WTC11 (cell line): ENCODE data around the gene FGF14. TPM values are rescaled to one million over a fixed set of nuclear protein-coding genes. Genes with fewer than 3 reads are reported as not detected.

Source experiments
- ATAC-seq: fragments of 200-7000 bp; cut with Tn5 transposase; 2 replicates; pipeline ENCODE4 v1.10.0; 2021; ENCODE audit warnings: mild to moderate bottlenecking, moderate library complexity
- CTCF ChIA-PET: fragments of 300-600 bp; sonication (Branson Sonifier 250); formaldehyde crosslinking; loops from one replicate; lab custom pipeline; 2021; ENCODE audit warnings: antibody characterized with exemption; lab: Charles Lee
- POLR2A ChIA-PET: fragments of 350-600 bp; sonication (Branson Sonifier 250); formaldehyde crosslinking; loops from one replicate; lab custom pipeline; 2021; ENCODE audit warnings: antibody characterized with exemption; lab: Charles Lee
- DNase-seq: peaks from one replicate; pipeline ENCODE4 v3.0.0; 2021; ENCODE audit warnings: low spot score
- H3K27ac Mint-ChIP-seq: 2 replicates; pipeline ENCODE4 v1.8.0; 2021; ENCODE audit warnings: mixed read lengths
- H3K27me3 Mint-ChIP-seq: 2 replicates; pipeline ENCODE4 v1.8.0; 2021; ENCODE audit warnings: low read depth, mild to moderate bottlenecking, moderate library complexity, mixed read lengths
- H3K36me3 Mint-ChIP-seq: 2 replicates; pipeline ENCODE4 v1.8.0; 2021; ENCODE audit warnings: mixed read lengths
- H3K4me1 Mint-ChIP-seq: 2 replicates; pipeline ENCODE4 v1.8.0; 2022; ENCODE audit warnings: mixed read lengths
- H3K4me3 Mint-ChIP-seq: 2 replicates; pipeline ENCODE4 v1.8.0; 2021; ENCODE audit warnings: mild to moderate bottlenecking, moderate library complexity, mixed read lengths
- H3K9me3 Mint-ChIP-seq: 2 replicates; pipeline ENCODE4 v1.8.0; 2021; ENCODE audit warnings: mixed read lengths
- ATF1 ChIP-seq: sonication (generic); formaldehyde crosslinking; IDR thresholded peaks from 2 replicates; pipeline ENCODE4 v1.8.1; 2023; ENCODE audit warnings: mild to moderate bottlenecking, moderate library complexity, missing genetic modification reagents
- ATF2 ChIP-seq: sonication (generic); formaldehyde crosslinking; IDR thresholded peaks from 2 replicates; pipeline ENCODE4 v1.8.1; 2022; ENCODE audit warnings: low read depth, missing genetic modification reagents, borderline replicate concordance
- EMX1 ChIP-seq: fragments of 250-450 bp; sonication (Bioruptor Pico); IDR thresholded peaks from 2 replicates; pipeline ENCODE4 v1.8.0; 2021; ENCODE audit warnings: mild to moderate bottlenecking
- HMGA2 ChIP-seq: fragments of 250-450 bp; sonication (Bioruptor Pico); IDR thresholded peaks from 2 replicates; pipeline ENCODE4 v1.4.0; 2021; ENCODE audit warnings: mild to moderate bottlenecking, moderate library complexity
- JAZF1 ChIP-seq: fragments of 250-450 bp; sonication (Bioruptor Pico); IDR thresholded peaks from 2 replicates; pipeline ENCODE4 v1.9.0; 2021; ENCODE audit warnings: moderate library complexity, mild to moderate bottlenecking, inconsistent platforms
- KAT7 ChIP-seq: sonication (generic); formaldehyde crosslinking; IDR thresholded peaks from 2 replicates; pipeline ENCODE4 v1.8.1; 2023; ENCODE audit warnings: missing genetic modification reagents, mild to moderate bottlenecking, borderline replicate concordance
- MXD4 ChIP-seq: fragments of 250-450 bp; sonication (Bioruptor Pico); IDR thresholded peaks from 2 replicates; pipeline ENCODE4 v1.8.0; 2021; ENCODE audit warnings: mild to moderate bottlenecking, moderate library complexity, borderline replicate concordance
- NFE2L1 ChIP-seq: sonication (generic); formaldehyde crosslinking; IDR thresholded peaks from 2 replicates; pipeline ENCODE4 v1.8.1; 2023; ENCODE audit warnings: missing genetic modification reagents
- NR3C1 ChIP-seq: sonication (generic); formaldehyde crosslinking; conservative IDR thresholded peaks from 2 replicates; pipeline ENCODE4 v1.8.1; 2023; ENCODE audit warnings: low read depth, mild to moderate bottlenecking, missing genetic modification reagents
- RELA ChIP-seq: sonication (generic); formaldehyde crosslinking; IDR thresholded peaks from 2 replicates; pipeline ENCODE4 v1.8.1; 2022; ENCODE audit warnings: missing genetic modification reagents, mild to moderate bottlenecking, borderline replicate concordance
- SOX15 ChIP-seq: fragments of 250-450 bp; sonication (Bioruptor Pico); IDR thresholded peaks from 2 replicates; pipeline ENCODE4 v1.9.0; 2021; ENCODE audit warnings: mild to moderate bottlenecking
- SP1 ChIP-seq: sonication (generic); formaldehyde crosslinking; conservative IDR thresholded peaks from 2 replicates; pipeline ENCODE4 v1.8.1; 2022; ENCODE audit warnings: missing genetic modification reagents
- TEAD4 ChIP-seq: sonication (generic); formaldehyde crosslinking; IDR thresholded peaks from 2 replicates; pipeline ENCODE4 v1.8.0; 2022; ENCODE audit warnings: mild to moderate bottlenecking, missing genetic modification reagents
- USF2 ChIP-seq: sonication (generic); formaldehyde crosslinking; IDR thresholded peaks from 2 replicates; pipeline ENCODE4 v1.8.1; 2023; ENCODE audit warnings: mild to moderate bottlenecking, missing genetic modification reagents, moderate library complexity
- ZBTB21 ChIP-seq: sonication (generic); formaldehyde crosslinking; IDR thresholded peaks from 2 replicates; pipeline ENCODE4 v1.8.1; 2023; ENCODE audit warnings: mild to moderate bottlenecking, missing genetic modification reagents, borderline replicate concordance
- ZMAT4 ChIP-seq: fragments of 250-450 bp; sonication (Bioruptor Pico); IDR thresholded peaks from 2 replicates; pipeline ENCODE4 v1.9.0; 2021; ENCODE audit warnings: mild to moderate bottlenecking
- ZNF121 ChIP-seq: sonication (generic); formaldehyde crosslinking; IDR thresholded peaks from 2 replicates; pipeline ENCODE4 v1.8.0; 2023; ENCODE audit warnings: missing genetic modification reagents
- ZNF232 ChIP-seq: sonication (generic); formaldehyde crosslinking; IDR thresholded peaks from 2 replicates; pipeline ENCODE4 v1.8.0; 2022; ENCODE audit warnings: mild to moderate bottlenecking, missing genetic modification reagents
- ZNF263 ChIP-seq: sonication (generic); formaldehyde crosslinking; IDR thresholded peaks from 2 replicates; pipeline ENCODE4 v1.8.1; 2022; ENCODE audit warnings: low read depth, mild to moderate bottlenecking, moderate library complexity, missing genetic modification reagents
- ZNF317 ChIP-seq: sonication (generic); formaldehyde crosslinking; IDR thresholded peaks from 2 replicates; pipeline ENCODE4 v1.8.1; 2023; ENCODE audit warnings: low read depth, mild to moderate bottlenecking, moderate library complexity, missing genetic modification reagents, borderline replicate concordance
- ZNF423 ChIP-seq: fragments of 250-450 bp; sonication (Bioruptor Pico); IDR thresholded peaks from 2 replicates; pipeline ENCODE4 v2.1.2; 2022; ENCODE audit warnings: mild to moderate bottlenecking, moderate library complexity
- ZNF671 ChIP-seq: fragments of 250-450 bp; sonication (Bioruptor Pico); IDR thresholded peaks from 2 replicates; pipeline ENCODE4 v1.8.0; 2021; ENCODE audit warnings: mild to moderate bottlenecking
- total RNA-seq: library from RNA; stranded (reverse); gene quantifications from 3 replicates; pipeline ENCODE4 v1.2.3, GENCODE V29; 2021
- TF ChIP-seq, protein P1 (sequence below): fragments of 250-450 bp; sonication (Bioruptor Pico); conservative IDR thresholded peaks from 2 replicates; pipeline ENCODE4 v1.9.0; 2021; ENCODE audit warnings: mild to moderate bottlenecking
- TF ChIP-seq, protein P2 (sequence below): sonication (generic); formaldehyde crosslinking; IDR thresholded peaks from 2 replicates; pipeline ENCODE4 v1.8.1; 2022; ENCODE audit warnings: mild to moderate bottlenecking, moderate library complexity, missing genetic modification reagents
- TF ChIP-seq, protein P3 (sequence below): sonication (generic); formaldehyde crosslinking; IDR thresholded peaks from 2 replicates; pipeline ENCODE4 v1.8.1; 2023; ENCODE audit warnings: mild to moderate bottlenecking, missing genetic modification reagents
- TF ChIP-seq, protein P4 (sequence below): sonication (generic); formaldehyde crosslinking; IDR thresholded peaks from 2 replicates; pipeline ENCODE4 v1.8.1; 2022; ENCODE audit warnings: mild to moderate bottlenecking, missing genetic modification reagents, moderate library complexity, borderline replicate concordance

FGF14 gene
- total RNA-seq, 1 experiment from 2014 or later = 0.28 TPM

DNA sequence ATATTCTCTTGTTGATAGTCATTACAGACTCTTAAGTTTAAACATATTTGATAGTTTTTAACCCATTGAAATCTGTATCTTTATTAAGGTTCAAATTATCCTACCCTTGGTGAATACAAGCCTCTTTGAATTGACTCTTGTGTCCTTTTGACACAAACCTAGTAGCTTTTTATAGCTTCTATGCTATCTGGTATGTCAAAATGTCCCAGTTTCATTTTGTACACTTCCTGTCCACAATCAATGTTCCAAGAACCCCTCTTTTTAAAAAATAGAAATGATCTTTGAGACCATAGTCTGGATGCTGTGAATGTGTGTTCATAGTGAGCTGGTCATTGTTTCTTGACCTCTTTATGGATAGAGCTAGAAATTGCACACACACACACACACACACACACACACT, 39.2 kb upstream of the FGF14 start:
- ATAC-seq = no peak

DNA sequence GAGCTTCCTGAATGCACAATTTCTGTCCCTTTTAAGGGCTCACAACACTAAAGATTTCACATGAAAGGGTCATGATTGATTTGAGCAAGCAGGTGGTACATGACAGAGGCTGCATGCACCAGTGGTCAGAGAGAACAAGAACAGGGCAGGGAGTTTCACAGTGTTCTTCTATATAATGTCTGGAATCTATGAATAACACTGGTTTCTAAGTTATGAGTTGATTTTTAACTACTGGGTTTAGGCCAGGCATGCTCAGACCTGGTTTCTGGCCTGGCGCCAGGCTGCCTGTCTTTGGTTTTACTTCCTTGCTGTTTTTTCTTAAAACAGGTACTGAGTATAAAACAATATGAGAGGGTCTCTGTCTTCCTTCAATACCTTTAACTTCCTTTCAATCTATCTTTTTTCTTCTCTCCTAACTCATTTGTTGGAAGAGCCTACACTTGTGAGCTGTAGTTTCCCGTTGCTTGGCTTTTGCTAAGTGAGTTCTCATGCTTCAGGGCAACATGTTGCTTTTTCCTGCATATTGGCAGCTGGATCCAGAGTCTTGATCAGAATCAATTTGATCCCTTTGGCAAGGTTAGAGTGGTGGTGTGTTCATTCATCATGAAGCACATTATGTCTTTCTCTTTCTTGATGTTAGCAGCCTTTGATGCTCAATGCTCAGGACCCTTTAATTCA, 38.5 kb upstream of the FGF14 start:
- Mint-ChIP-seq H3K4me1 (peaks cover 9% of the 10 kb centered on the region), H3K27me3 (no peaks in the 10 kb centered on the region; the same call in 1 of the 2 replicates), H3K9me3 (peaks cover 20% of the 10 kb centered on the region), H3K4me3 (no peak overlapping the region), H3K36me3 (no peaks in the 10 kb centered on the region; the same call in 1 of the 2 replicates), H3K27ac (no peak overlapping the region; the same call in none of the 2 replicates)
- CTCF ChIA-PET = interaction anchor here (1.0 kb wide), 1 partner anchor 116 kb away, joined by 4 read pairs; no protein-coding TSS in a partner anchor
- DNase-seq (no peak), ATAC-seq (no peak)
- POLR2A ChIA-PET = interaction anchor here (0.5 kb wide), 1 partner anchor 490 kb away, joined by 4 read pairs; no protein-coding TSS in a partner anchor
- no peak for TF ChIP-seq TEAD4
- TF ChIP-seq, protein P1, sequence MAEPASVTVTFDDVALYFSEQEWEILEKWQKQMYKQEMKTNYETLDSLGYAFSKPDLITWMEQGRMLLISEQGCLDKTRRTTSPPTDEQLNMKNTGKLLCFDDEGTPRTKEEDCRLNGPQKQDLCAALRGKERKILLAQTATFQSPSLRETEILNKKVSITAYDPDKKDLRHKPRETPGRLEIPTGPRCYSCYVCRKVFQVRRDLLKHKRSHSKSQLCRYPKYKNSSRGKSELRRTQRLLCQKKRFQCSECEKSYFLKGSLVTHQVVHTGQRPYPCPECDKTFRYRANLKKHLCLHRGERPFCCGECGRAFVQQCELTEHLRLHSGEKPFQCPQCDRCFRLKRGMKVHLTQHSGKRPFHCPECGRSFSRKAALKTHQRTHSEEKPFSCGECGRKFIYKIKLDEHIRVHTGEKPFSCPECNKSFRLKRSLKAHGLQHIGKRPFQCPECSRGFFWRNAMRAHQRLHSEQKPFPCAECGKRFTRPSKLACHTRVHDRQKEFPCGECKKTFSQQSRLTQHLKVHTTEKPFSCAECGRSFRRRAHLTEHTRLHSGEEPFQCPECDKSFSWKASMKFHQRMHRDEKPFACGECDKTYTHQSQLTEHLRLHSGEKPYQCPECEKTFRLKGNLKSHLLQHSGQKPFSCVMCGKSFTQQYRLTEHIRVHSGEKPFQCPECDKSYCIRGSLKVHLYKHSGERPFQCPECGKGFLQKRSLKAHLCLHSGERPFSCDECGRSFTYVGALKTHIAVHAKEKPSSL = no peak
- no peak for TF ChIP-seq ZNF671 (CRISPR knock-in tag)
- no peak for TF ChIP-seq KAT7 (CRISPR knock-in tag)
- TF ChIP-seq, protein P2, sequence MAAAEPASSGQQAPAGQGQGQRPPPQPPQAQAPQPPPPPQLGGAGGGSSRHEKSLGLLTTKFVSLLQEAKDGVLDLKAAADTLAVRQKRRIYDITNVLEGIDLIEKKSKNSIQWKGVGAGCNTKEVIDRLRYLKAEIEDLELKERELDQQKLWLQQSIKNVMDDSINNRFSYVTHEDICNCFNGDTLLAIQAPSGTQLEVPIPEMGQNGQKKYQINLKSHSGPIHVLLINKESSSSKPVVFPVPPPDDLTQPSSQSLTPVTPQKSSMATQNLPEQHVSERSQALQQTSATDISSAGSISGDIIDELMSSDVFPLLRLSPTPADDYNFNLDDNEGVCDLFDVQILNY = no peak
- no peak for TF ChIP-seq ZNF121 (CRISPR knock-in tag)
- TF ChIP-seq MXD4 (CRISPR knock-in tag) = no peak
- TF ChIP-seq, protein P3, sequence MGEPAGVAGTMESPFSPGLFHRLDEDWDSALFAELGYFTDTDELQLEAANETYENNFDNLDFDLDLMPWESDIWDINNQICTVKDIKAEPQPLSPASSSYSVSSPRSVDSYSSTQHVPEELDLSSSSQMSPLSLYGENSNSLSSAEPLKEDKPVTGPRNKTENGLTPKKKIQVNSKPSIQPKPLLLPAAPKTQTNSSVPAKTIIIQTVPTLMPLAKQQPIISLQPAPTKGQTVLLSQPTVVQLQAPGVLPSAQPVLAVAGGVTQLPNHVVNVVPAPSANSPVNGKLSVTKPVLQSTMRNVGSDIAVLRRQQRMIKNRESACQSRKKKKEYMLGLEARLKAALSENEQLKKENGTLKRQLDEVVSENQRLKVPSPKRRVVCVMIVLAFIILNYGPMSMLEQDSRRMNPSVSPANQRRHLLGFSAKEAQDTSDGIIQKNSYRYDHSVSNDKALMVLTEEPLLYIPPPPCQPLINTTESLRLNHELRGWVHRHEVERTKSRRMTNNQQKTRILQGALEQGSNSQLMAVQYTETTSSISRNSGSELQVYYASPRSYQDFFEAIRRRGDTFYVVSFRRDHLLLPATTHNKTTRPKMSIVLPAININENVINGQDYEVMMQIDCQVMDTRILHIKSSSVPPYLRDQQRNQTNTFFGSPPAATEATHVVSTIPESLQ = no peak
- TF ChIP-seq ATF2 (CRISPR knock-in tag) = no peak
- no peak for TF ChIP-seq ZNF423 (CRISPR knock-in tag)
- TF ChIP-seq ZBTB21 (CRISPR knock-in tag) = no peak

More for the DNA sequence above, 39.2 kb upstream of the FGF14 start:
- no peak overlapping the region; the same call in 1 of the 2 replicates for H3K27ac Mint-ChIP-seq
- no peak for DNase-seq
- peaks cover 14% of the 10 kb centered on the region for H3K9me3 Mint-ChIP-seq
- H3K27me3 Mint-ChIP-seq = no peaks in the 10 kb centered on the region; the same call in 1 of the 2 replicates
- TF ChIP-seq JAZF1 (CRISPR knock-in tag) (no peak), HMGA2 (CRISPR knock-in tag) (no peak), ATF2 (CRISPR knock-in tag) (no peak), NFE2L1 (CRISPR knock-in tag) (no peak), SOX15 (CRISPR knock-in tag) (no peak), ZBTB21 (CRISPR knock-in tag) (no peak), ATF1 (CRISPR knock-in tag) (no peak), ZNF317 (CRISPR knock-in tag) (no peak), NR3C1 (CRISPR knock-in tag) (no peak), USF2 (no peak), RELA (CRISPR knock-in tag) (no peak), ZMAT4 (CRISPR knock-in tag) (no peak), KAT7 (CRISPR knock-in tag) (no peak), SP1 (CRISPR knock-in tag) (no peak), ZNF671 (CRISPR knock-in tag) (no peak), EMX1 (CRISPR knock-in tag) (no peak), ZNF263 (CRISPR knock-in tag) (no peak), ZNF232 (CRISPR knock-in tag) (no peak)
- TF ChIP-seq, protein P4, sequence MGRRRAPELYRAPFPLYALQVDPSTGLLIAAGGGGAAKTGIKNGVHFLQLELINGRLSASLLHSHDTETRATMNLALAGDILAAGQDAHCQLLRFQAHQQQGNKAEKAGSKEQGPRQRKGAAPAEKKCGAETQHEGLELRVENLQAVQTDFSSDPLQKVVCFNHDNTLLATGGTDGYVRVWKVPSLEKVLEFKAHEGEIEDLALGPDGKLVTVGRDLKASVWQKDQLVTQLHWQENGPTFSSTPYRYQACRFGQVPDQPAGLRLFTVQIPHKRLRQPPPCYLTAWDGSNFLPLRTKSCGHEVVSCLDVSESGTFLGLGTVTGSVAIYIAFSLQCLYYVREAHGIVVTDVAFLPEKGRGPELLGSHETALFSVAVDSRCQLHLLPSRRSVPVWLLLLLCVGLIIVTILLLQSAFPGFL (CRISPR knock-in tag) = no peak
- ChIA-PET POLR2A (no interaction called here), CTCF (no interaction called here)
- H3K4me1 Mint-ChIP-seq = peaks cover 9% of the 10 kb centered on the region
- H3K4me3 Mint-ChIP-seq = no peak overlapping the region
- no peaks in the 10 kb centered on the region; the same call in 1 of the 2 replicates for H3K36me3 Mint-ChIP-seq
